Stimulated activated CD8-positive, alpha-beta memory T cell treated with anti-CD3 and anti-CD28 coated beads, Interleukin-4, amount 100 ng/mL, for 1 hour (primary cell): ENCODE results near the gene TM6SF1.
"Not testable (repeated sequence)": the region's sequence is repeated elsewhere in the genome, so short reads cannot be mapped to it uniquely, and the experiment has no call there.

Source experiments
- DNase-seq, 2 donors: peaks; one replicate each; pipeline ENCODE4 v3.0.0-alpha.2; 2020; ENCODE audit warnings: low read depth in 2 of 2, low spot score in 1 of 2

TM6SF1 gene

DNA sequence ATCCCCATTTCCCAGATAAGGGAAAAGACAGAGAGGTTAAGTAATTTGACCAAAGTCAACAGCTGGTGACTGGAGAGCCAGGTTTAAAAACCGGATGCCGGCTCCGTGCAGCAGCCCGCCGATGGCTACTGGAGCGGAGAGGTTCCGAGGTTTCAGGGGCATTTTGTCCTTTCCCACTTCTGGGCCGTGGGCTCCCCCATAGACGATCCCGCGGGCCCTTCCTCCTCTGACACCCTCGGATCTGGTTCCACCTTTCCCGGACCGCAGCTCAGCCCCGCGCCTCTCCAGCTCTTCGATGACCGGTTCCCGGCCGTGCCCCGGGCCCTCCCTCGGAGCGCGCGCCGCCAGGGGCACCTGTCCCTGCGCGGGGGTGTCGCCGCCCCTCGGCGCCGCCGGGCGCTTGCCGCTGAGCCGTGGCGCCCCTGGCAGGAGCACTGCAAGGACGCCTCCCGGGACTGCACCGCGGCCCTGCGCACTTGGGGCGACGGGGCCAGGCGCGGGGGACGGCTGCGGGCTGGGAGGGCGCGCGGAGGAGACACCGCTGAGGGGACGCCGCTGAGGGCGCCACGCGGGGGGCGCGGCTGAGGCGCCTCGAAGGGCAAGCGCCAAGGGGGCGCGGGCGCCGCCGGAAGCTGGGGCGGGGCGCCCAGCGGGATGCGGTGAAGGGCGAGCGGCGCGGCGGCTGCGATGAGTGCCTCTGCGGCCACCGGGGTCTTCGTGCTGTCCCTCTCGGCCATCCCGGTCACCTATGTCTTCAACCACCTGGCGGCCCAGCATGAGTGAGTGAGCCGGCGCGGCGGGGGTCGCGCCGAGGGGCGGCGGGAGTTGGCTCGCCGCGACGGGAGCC, at the start of gene TM6SF1:
Gene TM6SF1, plus strand, starts transcription at position 652 of the 847 bp plus-strand sequence. Its CDS starts 36 bp downstream, at position 688.
- no peak for DNase-seq

- no peak for DNase-seq
Observed at GRCh38 chr15:83057696-83058376, 49.6 kb upstream of the TM6SF1 start.

DNA sequence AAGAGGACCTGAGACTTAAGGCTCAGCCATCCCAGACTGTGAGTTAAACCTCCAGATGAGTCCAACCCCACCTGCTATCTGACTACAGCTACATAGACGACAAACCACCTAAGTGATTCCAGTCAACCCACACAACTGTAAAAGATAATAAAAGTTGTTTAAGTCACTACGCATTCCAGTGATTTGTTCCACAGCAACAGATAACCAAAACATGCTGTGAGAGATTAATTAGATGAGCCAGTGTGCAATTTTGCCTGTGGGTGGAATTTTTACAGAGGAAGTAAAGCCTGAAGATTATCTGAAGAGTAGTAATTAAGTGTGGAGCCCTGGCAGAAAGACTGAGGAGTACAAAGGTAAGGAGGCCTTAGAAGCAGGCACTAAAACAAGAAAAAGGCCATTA, 45.8 kb upstream of the TM6SF1 start:
- DNase-seq, result no peak

GRCh38 chr15:83062768-83063180, 44.7 kb upstream of the TM6SF1 start:
- no peak for DNase-seq

DNA sequence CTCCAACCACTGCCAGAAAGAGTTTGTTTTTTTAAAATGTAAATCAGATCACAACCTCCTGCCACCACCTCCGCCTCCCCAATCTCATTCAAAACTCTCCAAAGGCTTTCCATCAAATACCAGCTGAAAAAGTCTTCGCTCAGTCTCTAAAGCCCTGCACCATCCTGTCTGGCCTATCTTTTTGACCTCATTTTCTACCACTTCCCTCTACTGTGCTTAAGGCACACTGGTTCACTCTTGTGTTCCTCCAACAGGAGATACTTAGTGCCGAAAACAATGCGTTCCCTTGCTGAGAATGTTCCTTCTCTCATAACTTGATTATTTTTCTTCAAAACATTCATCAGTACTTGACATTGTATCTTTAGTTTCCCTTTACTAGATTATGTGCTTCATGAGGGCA, 43.9 kb upstream of the TM6SF1 start:
- no peak for DNase-seq

DNA sequence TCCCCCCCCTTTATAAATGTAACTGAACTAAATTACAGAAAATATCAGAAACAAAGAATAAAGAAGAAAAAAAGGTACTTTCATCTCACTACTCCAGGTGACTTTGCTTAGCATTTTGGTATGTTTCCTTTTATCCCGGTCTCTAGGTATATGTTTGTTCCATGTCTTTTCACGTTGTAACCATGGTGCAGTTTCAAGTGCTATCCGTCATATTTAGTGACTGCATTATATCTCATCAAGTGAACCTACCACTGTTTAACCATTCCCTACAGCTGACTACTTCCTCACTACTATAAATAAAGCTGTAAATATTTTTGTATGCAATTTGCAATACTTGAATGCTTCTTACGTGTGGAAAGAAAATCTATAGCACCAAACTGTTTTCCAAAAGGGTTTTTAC, 42.6 kb upstream of the TM6SF1 start:
- no peak for DNase-seq

DNA sequence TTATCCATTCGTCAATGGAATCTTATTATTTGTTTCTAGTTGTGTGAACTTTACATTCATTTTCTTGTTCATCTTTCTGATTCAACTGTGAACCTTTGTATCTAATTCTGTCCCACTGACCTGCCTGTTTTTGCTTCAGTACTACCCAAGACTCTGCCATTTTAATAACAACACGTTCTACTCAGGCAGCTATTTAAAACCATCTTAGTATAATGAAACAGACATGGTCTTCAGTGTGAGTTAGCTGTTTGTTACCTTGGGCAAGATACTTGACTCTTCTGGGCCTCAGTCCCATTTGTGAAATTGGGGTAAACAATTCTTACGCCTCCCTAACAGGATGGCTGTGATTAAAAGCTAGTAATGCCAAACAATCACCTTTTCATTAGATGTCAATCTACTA, 42.0 kb upstream of the TM6SF1 start:
- no peak for DNase-seq

DNA sequence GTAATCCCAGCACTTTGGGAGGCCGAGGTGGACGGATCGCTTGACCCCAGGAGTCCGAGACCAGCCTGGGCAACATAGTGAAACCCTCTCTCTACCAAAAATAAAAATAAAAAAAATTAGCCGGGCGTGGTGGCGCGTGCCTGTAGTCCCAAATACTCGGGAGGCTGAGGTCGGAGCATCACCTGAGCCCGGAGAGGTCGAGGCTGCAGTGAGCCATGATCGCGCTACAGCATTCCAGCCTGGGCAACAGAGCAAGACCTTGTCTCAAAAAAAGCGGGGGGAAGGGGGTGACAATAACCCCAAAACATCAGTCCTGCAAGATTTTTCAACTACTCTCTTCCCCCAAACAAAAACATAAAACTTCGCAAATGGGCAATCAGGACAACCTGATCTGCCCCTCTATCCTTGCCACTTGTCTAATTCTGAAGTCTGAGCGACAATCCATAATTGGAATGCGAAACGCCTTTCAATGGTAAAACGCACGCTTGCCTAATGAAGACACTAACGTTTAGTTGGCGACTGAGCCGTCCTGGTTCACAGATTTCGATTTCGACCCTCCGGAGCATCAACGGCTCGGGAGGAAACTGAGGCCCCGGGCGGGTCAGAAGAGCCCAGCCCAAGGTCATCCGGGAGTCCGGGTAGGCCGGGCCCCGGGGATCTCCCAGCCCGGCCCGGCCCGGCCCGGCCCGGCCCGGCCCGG, 41.3 kb upstream of the TM6SF1 start:
- DNase-seq, result no peak

GRCh38 chr15:83066734-83067637, 40.5 kb upstream of the TM6SF1 start, which contains the start of gene BTBD1:
Gene BTBD1 (minus strand): TSS chr15:83067252. CDS start chr15:83067151, 101 bp downstream.
- peak; percentile 46 to 54 for DNase-seq

GRCh38 chr15:83067638-83067962, 39.8 kb upstream of the TM6SF1 start:
- no peak for DNase-seq

DNA sequence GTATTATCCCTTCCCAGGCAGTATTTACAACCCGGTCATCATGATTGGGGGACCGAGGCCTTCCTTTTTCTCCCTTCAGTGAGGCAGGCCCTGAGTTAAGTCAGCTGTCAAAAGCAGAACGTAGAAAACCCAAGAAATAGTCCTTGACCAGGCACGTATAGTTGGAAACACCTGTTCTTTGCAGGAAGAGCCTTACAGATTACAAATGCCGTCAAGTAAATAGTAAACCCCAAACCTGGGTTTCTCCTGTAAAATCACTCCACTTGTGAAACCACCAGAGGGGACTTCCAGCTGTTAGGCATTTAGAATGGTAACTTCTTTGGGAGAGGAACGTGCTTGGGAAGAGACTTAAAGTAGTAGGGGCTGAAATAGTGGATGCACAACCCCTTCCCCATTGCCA, 39.4 kb upstream of the TM6SF1 start:
- no peak for DNase-seq

- DNase-seq, result not testable (repeated sequence)
Observed at GRCh38 chr15:83069211-83069642, 38.2 kb upstream of the TM6SF1 start.

DNA sequence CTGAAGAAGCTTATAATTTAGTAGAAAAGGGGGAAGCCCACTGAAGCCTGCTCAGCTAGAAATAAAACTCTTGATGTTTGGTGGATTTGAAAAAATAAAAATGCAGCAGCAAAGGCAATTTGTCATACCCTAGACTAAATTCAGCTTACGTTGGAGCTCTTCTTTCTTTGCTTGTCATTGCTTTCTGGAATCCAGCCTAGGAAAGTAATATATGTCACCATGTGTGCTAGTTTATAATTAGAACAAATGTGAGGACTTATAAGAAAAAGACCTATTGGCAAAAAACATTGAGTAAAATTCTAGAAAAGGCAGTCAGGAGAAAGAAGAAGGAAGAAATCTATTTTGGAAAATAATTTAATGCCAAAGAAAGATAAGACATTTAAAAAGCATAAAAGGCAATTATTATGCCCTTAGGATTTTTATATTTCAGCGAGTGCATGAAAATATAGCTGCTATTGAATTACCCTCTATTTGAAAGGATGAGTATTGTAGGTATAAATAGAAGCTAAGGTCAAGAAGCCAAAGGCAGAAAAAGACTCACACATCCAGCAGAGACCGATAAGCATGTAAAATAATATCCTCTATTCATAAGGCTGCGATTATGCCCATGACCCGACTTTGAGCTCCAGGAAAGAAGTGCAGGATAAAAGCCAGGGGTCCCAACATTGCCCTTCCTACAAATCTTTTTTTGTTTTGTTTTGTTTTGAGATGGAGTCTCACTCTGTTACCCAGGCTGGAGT, 29.8 kb upstream of the TM6SF1 start:
- DNase-seq, result no peak

DNA sequence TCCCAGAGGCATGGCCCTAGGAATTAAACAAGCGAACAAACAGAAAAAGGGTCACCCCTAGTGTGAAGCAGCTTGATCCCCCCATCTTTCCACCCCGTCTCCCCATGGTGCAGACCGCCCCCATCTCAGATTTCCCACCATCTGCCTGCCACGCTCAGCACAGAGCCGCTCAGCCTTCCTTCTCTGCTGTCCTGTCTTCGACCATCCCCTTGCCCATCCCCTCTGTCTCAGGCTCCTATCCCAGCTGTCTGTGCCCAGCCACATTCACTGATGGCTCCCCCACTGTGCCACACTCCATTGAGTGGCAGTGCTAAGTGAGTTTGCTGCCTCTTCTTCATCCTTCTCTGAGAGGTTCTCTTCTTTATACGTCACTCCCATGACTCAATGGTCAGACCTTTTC, 28.7 kb upstream of the TM6SF1 start:
- no peak for DNase-seq

DNA sequence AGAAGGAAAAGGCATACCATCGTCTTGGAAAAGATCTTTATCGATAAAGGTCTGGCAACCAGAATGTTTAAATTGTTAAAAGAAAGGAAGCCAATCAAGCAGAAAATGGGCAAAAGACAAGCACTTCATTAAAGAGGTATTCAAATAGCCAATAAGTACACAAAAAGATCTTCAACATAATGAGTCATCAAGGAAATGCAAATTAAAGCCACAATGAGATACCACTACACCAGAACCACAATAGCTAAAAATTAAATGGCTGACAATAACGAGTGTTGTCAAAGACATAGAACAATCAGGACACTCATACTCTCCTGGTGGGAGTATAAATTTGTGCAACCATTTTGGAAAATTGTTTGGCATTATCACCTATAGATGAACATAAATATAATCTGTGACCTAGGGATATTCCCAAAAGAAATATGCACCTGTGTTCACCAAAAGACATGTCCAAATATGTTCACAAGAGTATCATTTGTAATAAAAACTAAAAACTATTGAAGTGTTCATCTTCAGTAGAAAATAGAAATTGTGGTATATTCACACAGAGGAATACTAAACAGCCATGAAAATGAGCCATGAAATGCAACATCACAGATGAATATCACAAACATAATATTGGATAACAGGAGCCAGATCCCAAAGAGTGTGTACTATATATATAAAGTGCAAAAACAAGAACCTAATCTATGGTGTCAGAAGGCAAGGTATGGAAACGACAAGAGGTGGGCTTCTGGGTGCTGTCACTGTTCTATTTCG, 26.0 kb upstream of the TM6SF1 start:
- DNase-seq, result no peak

GRCh38 chr15:83082730-83083386, 24.6 kb upstream of the TM6SF1 start:
- DNase-seq, result no peak

GRCh38 chr15:83085461-83085860, 22.0 kb upstream of the TM6SF1 start:
- DNase-seq, result not testable (repeated sequence)

DNA sequence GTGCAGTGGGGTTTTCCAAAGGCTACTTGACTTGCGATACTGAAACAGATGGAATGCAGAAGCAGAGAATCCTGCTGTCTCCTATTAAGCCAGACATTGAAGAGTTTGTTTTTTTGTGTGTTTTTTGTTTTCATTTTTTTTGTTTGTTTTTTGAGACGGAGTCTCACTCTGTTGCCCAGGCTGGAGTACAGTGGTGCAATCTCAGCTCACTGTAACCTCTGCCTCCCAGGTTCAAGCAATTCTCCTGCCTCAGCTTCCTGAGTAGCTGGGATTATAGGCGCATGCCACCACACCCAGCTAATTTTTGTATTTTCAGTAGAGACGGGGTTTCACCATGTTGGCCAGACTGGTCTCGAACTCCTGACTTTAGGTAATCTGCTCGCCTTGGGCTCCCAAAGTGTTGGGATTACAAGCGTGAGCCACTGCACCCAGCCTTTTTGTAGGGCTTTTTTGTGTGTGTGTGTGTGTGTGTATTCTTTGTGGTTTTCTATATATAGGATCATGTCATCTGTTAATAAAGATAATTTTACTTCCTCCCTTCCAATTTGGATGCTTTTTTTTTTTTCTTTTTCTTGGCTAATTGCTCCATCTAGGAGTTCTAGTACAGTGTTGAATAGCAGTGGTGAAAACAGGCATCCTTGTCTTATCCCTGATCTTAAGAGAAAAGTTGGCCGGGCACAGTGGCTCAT, 21.4 kb upstream of the TM6SF1 start:
- DNase-seq, result not testable (repeated sequence)
